Measurements from ENCODE around the gene ATRN.

The ATRN gene

GRCh38 chr20:3692706-3693294 is 222.0 kb downstream of the ATRN start:
- Mint-ChIP-seq H3K27ac (no peak overlapping the region), H3K27me3 (ENCODE audit: low read depth) (no peaks in the 10 kb centered on the region), H3K4me3 (no peak overlapping the region), H3K36me3 (ENCODE audit: low read depth) (no peaks in the 10 kb centered on the region), H3K4me1 (peaks cover 8% of the 10 kb centered on the region), H3K9me3 (no peaks in the 10 kb centered on the region)
- TF ChIP-seq CTCF (IDR thresholded peaks at IDR 0.05; ENCODE audit: unreplicated experiment in 3 of 3): no peak

DNA sequence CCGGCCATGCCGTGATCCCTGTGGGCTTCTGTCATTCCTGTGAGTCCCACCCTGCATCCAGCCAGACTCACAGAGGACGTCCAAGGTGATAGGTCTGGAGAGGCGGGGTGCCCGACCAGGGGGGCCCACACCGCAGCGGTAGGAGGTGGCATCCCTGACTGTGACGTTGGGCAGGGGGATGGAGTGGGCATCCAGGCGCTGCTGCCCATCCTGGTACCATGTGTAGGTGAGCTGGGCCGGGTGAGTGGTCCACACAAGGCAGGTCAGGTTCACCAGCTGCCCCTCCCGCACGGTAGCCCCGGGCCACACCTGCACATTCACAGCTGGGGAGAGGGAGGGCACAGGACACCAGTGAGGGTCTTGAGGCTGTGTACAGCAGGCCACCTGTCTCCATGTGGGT is 222.6 kb downstream of the ATRN start:
- no peaks in the 10 kb centered on the region for H3K27me3 Mint-ChIP-seq (ENCODE audit: low read depth)
- no peaks in the 10 kb centered on the region for H3K9me3 Mint-ChIP-seq
- H3K27ac Mint-ChIP-seq: no peak overlapping the region
- no peak overlapping the region for H3K4me3 Mint-ChIP-seq
- TF ChIP-seq CTCF (IDR thresholded peaks at IDR 0.05; ENCODE audit: unreplicated experiment in 3 of 3): no peak
- peaks cover 8% of the 10 kb centered on the region for H3K4me1 Mint-ChIP-seq
- H3K36me3 Mint-ChIP-seq (ENCODE audit: low read depth): no peaks in the 10 kb centered on the region

DNA sequence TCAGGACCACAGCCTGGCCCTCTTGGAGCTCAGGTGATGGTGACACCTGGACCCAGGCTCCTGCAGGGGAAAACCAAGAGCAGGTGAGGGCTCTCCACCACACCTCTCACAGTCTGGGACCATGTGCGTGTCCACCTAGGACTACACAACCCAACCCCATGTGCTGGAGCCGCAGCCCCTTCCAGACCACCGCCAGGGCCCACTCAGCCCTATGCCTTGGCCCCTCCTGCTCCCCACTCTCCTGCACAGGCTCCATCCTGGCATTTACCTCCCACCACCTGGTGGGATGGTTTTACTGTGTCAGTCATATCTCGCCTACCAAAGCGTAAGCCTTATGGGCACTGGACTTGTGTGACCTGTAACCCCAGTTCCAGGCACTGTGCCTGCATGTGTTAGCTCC is 224.0 kb downstream of the ATRN start:
- H3K36me3 Mint-ChIP-seq (ENCODE audit: low read depth): no peaks in the 10 kb centered on the region
- no peaks in the 10 kb centered on the region for H3K9me3 Mint-ChIP-seq
- H3K4me3 Mint-ChIP-seq: no peak overlapping the region
- no peaks in the 10 kb centered on the region for H3K27me3 Mint-ChIP-seq (ENCODE audit: low read depth)
- TF ChIP-seq CTCF (IDR thresholded peaks at IDR 0.05; ENCODE audit: unreplicated experiment in 3 of 3): no peak
- no peak overlapping the region for H3K27ac Mint-ChIP-seq
- H3K4me1 Mint-ChIP-seq: peaks cover 9% of the 10 kb centered on the region

DNA sequence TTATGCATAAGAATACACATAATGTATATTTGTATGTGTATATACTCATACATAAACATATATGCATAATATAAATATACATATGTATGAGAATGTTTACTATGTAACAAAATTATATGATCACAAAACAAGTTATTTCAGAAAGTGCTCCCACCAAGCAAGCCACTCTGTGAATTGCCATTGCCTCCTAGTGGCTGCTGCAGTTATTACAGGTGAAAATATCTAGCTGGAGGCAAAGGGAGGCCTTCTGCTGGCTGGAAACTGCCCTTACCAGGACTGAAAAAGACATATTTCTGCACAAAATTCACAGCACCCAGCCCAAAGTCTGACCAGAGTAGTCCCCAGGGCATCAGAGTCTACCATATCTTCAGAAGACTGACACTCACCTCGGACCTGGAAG is 225.4 kb downstream of the ATRN start:
- no peak overlapping the region for H3K4me3 Mint-ChIP-seq
- no peaks in the 10 kb centered on the region for H3K27me3 Mint-ChIP-seq (ENCODE audit: low read depth)
- no peaks in the 10 kb centered on the region for H3K36me3 Mint-ChIP-seq (ENCODE audit: low read depth)
- no peak overlapping the region for H3K27ac Mint-ChIP-seq
- TF ChIP-seq CTCF (IDR thresholded peaks at IDR 0.05; ENCODE audit: unreplicated experiment in 3 of 3): peak in 2 of 3 experiments; percentile 20 to 26
- no peaks in the 10 kb centered on the region for H3K9me3 Mint-ChIP-seq
- peaks cover 9% of the 10 kb centered on the region for H3K4me1 Mint-ChIP-seq

DNA sequence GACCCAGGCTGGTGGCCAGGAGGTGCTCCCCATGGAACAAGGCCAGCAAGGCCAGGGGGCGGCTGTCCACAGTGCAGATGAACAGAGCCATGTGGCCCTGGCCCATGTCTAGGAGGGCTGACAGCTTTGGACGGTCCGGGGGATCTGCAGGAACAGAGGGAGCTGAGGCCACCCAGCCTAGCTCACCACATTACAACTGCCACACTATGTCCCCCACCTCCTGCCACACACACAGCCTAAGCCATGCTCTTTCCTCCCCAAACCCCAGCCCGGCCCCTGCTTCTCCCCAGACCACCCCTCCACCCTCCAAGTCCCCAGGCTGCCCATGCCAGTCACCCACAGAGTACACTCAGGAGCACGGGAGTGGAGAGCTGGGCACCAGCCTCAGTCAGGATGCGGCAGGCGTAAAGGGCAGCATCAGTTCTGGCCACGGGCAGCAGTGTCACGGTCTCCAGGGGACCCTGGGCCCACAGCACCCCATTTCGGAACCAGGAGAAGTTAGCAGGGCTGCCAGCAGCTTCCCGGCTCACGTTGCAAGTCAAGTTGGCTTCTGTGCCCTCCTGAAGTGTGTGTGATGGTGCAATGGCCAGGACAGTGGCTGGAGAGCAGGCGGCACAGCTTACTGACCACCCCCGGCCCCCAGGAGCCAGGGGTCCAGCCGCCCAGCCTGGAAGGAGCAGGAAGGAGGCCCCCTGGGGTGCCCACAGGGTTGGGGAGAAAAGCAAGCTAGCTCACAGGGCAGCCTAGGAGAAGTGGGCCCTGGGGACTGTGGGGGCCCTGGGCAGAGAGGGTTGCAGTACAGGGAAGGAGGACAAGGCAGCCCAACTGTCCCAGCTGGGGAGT is 226.1 kb downstream of the ATRN start:
- no peak overlapping the region for H3K4me3 Mint-ChIP-seq
- peaks cover 9% of the 10 kb centered on the region for H3K4me1 Mint-ChIP-seq
- H3K9me3 Mint-ChIP-seq: no peaks in the 10 kb centered on the region
- H3K27me3 Mint-ChIP-seq (ENCODE audit: low read depth): no peaks in the 10 kb centered on the region
- H3K27ac Mint-ChIP-seq: no peak overlapping the region
- TF ChIP-seq CTCF (IDR thresholded peaks at IDR 0.05; ENCODE audit: unreplicated experiment in 3 of 3): no peak
- H3K36me3 Mint-ChIP-seq (ENCODE audit: low read depth): no peaks in the 10 kb centered on the region

Data from nephron (organoid).